B cell (primary cell): ENCODE results near the gene FAF2. TPM values are rescaled to one million over a fixed set of nuclear protein-coding genes. Genes with fewer than 3 reads are reported as not detected.
A peak's percentile ranks its signal among the peaks of the same experiment; 100 is the strongest.

Experiments used
- ATAC-seq: fragments of 200-7000 bp; cut with Tn5 transposase; one replicate; pipeline ENCODE4 v1.10.0; 2021; ENCODE audit warnings: low read depth, mild to moderate bottlenecking, moderate number of reproducible peaks, moderate library complexity
- CTCF ChIA-PET: fragments of 350-600 bp; sonication (Branson Sonifier 250); formaldehyde crosslinking; loops from one replicate; lab custom pipeline; 2021; ENCODE audit warnings: antibody characterized with exemption, inconsistent platforms; lab: Charles Lee
- POLR2A ChIA-PET: fragments of 350-600 bp; sonication (Branson Sonifier 250); formaldehyde crosslinking; loops from one replicate; lab custom pipeline; 2021; ENCODE audit warnings: antibody characterized with exemption; lab: Charles Lee
- DNase-seq: peaks from one replicate; pipeline ENCODE4 v3.0.0; 2013
- H2AFZ ChIP-seq: 2 replicates; pipeline ENCODE4 v1.6.1; 2012; ENCODE audit warnings: mild to moderate bottlenecking, low read depth, low read length; ENCODE audit not compliant: insufficient read depth, poor library complexity, severe bottlenecking
- H3K27ac ChIP-seq, 2 donors: 1 replicate in 1 of 2; 2 replicates in 1 of 2; pipeline ENCODE4 v1.5.1; 2012 to 2013; ENCODE audit warnings: low read length in 2 of 2, mild to moderate bottlenecking in 2 of 2, moderate library complexity in 1 of 2
- H3K27me3 ChIP-seq, 4 experiments: fragments of 200-600 bp in 1 of 4; sonication (generic) in 1 of 4; replicated peaks in 1 of 4; 1 replicate in 2 of 4; 2 replicates in 2 of 4; pipeline versions ENCODE4 v1.6.1 to v1.7.0; 2013 to 2016; ENCODE audit warnings: low read length in 3 of 4, mild to moderate bottlenecking in 2 of 4, mixed read lengths in 1 of 4, moderate library complexity in 1 of 4; ENCODE audit not compliant: insufficient read depth in 4 of 4, control insufficient read depth in 3 of 4; ENCODE audit errors: control extremely low read depth in 1 of 4
- H3K36me3 ChIP-seq, 2 experiments: replicated peaks in 1 of 2; 1 replicate in 1 of 2; 2 replicates in 1 of 2; pipeline versions ENCODE4 v1.6.1 to v1.7.1; 2013; ENCODE audit warnings: low read length in 1 of 2; ENCODE audit not compliant: insufficient read depth in 2 of 2, control insufficient read depth in 1 of 2; ENCODE audit errors: control extremely low read depth in 1 of 2, extremely low read depth in 1 of 2
- H3K4me1 ChIP-seq, 2 donors: fragments of 200-600 bp in 1 of 2; sonication (generic) in 1 of 2; 1 replicate in 1 of 2; 2 replicates in 1 of 2; pipeline versions ENCODE4 v1.5.1 to v1.6.1; 2013 to 2017; ENCODE audit warnings: low read length in 2 of 2; ENCODE audit not compliant: control insufficient read depth in 2 of 2, insufficient read depth in 2 of 2
- H3K4me2 ChIP-seq: replicated peaks from 2 replicates; pipeline ENCODE3; 2012; ENCODE audit warnings: mild to moderate bottlenecking, low read depth, low read length; ENCODE audit not compliant: poor library complexity, severe bottlenecking
- H3K4me3 ChIP-seq, 5 experiments: fragments of 200-600 bp in 1 of 5; sonication (generic) in 1 of 5; 1 replicate in 3 of 5; 2 replicates in 2 of 5; pipeline versions ENCODE4 v1.5.1 to v1.7.0; 2011 to 2016; ENCODE audit warnings: low read length in 4 of 5, mild to moderate bottlenecking in 4 of 5, low read depth in 2 of 5, control low read depth in 1 of 5, moderate library complexity in 1 of 5; ENCODE audit not compliant: insufficient read depth in 1 of 5; ENCODE audit errors: control extremely low read depth in 1 of 5, extremely low read depth in 1 of 5
- H3K79me2 ChIP-seq: fragments of 200-600 bp; sonication (generic); one replicate; pipeline ENCODE4 v1.6.0; 2016; ENCODE audit warnings: low read length; ENCODE audit not compliant: control insufficient read depth, insufficient read depth
- H3K9ac ChIP-seq: fragments of 200-600 bp; sonication (generic); 2 replicates; pipeline ENCODE4 v1.6.1; 2017; ENCODE audit warnings: mild to moderate bottlenecking, low read length, moderate library complexity
- H3K9me3 ChIP-seq, 3 donors: one replicate each; pipeline versions ENCODE4 v1.6.1 to v1.7.1; 2013; ENCODE audit warnings: low read length in 2 of 3; ENCODE audit not compliant: control insufficient read depth in 2 of 3, insufficient read depth in 1 of 3; ENCODE audit errors: control extremely low read depth in 1 of 3
- H4K20me1 ChIP-seq: 2 replicates; pipeline ENCODE4 v1.6.0; 2012; ENCODE audit warnings: mild to moderate bottlenecking, low read length; ENCODE audit not compliant: insufficient read depth, control insufficient read depth, poor library complexity, severe bottlenecking
- H3K27ac Mint-ChIP-seq: one replicate; pipeline ENCODE4 v1.8.0; 2021; ENCODE audit warnings: mixed read lengths
- H3K27me3 Mint-ChIP-seq: one replicate; pipeline ENCODE4 v1.8.0; 2021; ENCODE audit warnings: mixed read lengths
- H3K4me1 Mint-ChIP-seq: one replicate; pipeline ENCODE4 v1.8.0; 2021; ENCODE audit warnings: mixed read lengths
- H3K4me3 Mint-ChIP-seq: one replicate; pipeline ENCODE4 v1.8.0; 2021; ENCODE audit warnings: mixed read lengths
- H3K9me3 Mint-ChIP-seq: one replicate; pipeline ENCODE4 v1.8.0; 2022; ENCODE audit warnings: mixed read lengths; ENCODE audit not compliant: insufficient read depth
- EZH2 ChIP-seq: IDR thresholded peaks from 2 replicates; pipeline ENCODE4 v1.6.1; 2012; ENCODE audit warnings: borderline replicate concordance, low read depth, mild to moderate bottlenecking, moderate library complexity, low read length; ENCODE audit not compliant: insufficient read depth, poor library complexity, severe bottlenecking
- WGBS: methylation state at CpG from one replicate; pipeline ENCODE4 v1.1.5; 2013; ENCODE audit warnings: missing lambda C conversion rate; ENCODE audit not compliant: insufficient coverage; 5-methylcytosine and 5-hydroxymethylcytosine counted together
- intact Hi-C: fragments of 100-400 bp; cut with micrococcal nuclease; formaldehyde crosslinking; loops from one replicate; pipeline ENCODE4 v1.10.0; 2022
- polyA plus RNA-seq: library from polyadenylated mRNA; depleted of rRNA; stranded (reverse); fragments of >200 nt; gene quantifications from 2 replicates; pipeline ENCODE4 v1.2.3, GENCODE V29; 2012
- total RNA-seq, 2 donors: library from RNA; stranded (reverse); fragments of 120-200 nt in 1 of 2; gene quantifications; 1 replicate in 1 of 2; 2 replicates in 1 of 2; pipeline versions ENCODE4 v1.2.3 to v1.2.4, GENCODE V29; 2013 to 2022
- TF ChIP-seq, protein P1 (sequence below): fragments of 200-600 bp; IDR thresholded peaks from one replicate; pipeline ENCODE4 v1.8.0; 2022; ENCODE audit warnings: antibody characterized with exemption, mild to moderate bottlenecking

The FAF2 gene
- total and polyA plus RNA-seq, 2 donors (not counting 1 experiment from before 2014, with no cell fraction given), result 10.9 to 35.1 TPM

DNA sequence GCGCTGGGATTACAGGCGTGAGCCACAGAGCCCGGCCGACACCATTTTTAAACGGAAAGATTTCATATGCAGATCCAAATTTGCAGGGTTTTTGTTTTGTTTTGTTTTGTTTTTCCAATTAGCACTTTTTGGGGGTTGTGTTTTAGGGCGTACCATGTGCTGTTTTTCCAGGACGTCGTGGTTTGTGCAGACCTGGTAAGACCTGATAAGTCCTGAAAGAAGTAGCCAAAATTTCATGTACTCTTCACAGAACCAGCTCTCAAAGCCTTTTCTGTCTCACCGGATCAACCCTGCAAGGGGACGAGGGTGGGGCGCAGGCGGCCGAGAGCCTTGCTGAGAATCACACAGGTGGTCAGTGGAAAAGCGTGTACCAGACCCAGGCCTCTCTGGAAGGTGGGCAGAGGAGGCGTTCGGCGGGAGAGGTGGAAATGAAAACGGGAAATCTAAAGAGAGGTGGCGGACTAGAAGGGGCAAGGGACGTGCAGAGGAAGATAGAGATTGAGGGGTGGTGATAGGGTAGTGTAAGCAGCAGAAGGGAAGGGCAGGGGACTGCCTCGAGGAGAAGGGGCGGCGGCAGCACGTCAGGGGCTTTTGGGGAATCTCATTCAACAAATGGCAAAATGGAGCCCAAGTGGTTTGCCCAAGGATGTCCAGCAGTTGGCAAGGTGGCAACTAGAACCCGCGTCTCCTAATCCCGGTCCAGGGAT, 1.1 kb upstream of the FAF2 start:
- intact Hi-C loops, result no loop called here
- ChIA-PET CTCF (interaction anchor here (0.8 to 4.8 kb wide), 10 partner anchors 16 to 213 kb away, joined by 3 to 29 read pairs (median 4); partner anchors contain the start of genes CLTB and RNF44), POLR2A (interaction anchor here (1.0 to 2.5 kb wide), 5 partner anchors 30 to 214 kb away, joined by 3 to 30 read pairs (median 5); partner anchors contain the start of genes CLTB and RNF44)
- Mint-ChIP-seq H3K27me3 (peaks cover 2% of the 10 kb centered on the region), H3K4me1 (peaks cover 25% of the 10 kb centered on the region), H3K27ac (peak overlapping the region; percentile 99), H3K9me3 (no peaks in the 10 kb centered on the region), H3K4me3 (peak overlapping the region; percentile 98)
- Histone ChIP-seq H3K4me3 (peak overlapping the region; percentile 77 to 99 (median 99)), H3K9me3 (no peaks in the 10 kb centered on the region), H3K36me3 (no peaks in the 10 kb centered on the region), H3K79me2 (peaks cover 47% of the 10 kb centered on the region), H3K27ac (peak overlapping the region; percentile 72 to 93), H3K4me2 (peak overlapping the region; percentile 84), H3K27me3 (no peaks in the 10 kb centered on the region), H3K4me1 (peaks cover 16 to 20% of the 10 kb centered on the region in 2 donors), H2AFZ (peak overlapping the region; percentile 97), H4K20me1 (no peaks in the 10 kb centered on the region), H3K9ac (peak overlapping the region; percentile 93)
- 19% methylated on average over 25 of the region's 27 CpGs for WGBS
- DNase-seq (no peak), ATAC-seq (no peak)
- TF ChIP-seq, protein P1, sequence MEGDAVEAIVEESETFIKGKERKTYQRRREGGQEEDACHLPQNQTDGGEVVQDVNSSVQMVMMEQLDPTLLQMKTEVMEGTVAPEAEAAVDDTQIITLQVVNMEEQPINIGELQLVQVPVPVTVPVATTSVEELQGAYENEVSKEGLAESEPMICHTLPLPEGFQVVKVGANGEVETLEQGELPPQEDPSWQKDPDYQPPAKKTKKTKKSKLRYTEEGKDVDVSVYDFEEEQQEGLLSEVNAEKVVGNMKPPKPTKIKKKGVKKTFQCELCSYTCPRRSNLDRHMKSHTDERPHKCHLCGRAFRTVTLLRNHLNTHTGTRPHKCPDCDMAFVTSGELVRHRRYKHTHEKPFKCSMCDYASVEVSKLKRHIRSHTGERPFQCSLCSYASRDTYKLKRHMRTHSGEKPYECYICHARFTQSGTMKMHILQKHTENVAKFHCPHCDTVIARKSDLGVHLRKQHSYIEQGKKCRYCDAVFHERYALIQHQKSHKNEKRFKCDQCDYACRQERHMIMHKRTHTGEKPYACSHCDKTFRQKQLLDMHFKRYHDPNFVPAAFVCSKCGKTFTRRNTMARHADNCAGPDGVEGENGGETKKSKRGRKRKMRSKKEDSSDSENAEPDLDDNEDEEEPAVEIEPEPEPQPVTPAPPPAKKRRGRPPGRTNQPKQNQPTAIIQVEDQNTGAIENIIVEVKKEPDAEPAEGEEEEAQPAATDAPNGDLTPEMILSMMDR, result no peak
- no peak for TF ChIP-seq EZH2

DNA sequence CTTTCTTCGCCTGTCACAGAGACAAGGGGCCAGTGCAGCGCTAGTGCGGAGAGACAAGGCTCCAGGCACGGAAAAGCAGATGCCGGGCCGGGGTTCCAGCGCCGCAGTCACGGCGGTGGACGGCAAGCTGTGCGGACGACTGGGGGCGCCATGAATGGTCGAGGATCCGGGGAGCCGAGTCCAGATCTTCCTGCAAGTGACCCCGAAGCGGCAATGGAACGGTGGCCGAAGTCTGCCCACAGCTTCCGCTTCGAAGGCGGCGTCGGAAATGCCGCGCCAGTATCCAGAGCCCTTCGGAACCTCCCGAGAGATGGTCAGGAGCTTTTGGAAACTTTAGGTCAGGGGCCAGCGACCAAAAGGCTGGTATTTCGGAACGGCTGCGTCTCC, 601 bp upstream of the FAF2 start:
- ChIA-PET CTCF (interaction anchor here (0.8 to 4.8 kb wide), 11 partner anchors 17 to 213 kb away, joined by 3 to 29 read pairs (median 5); partner anchors contain the start of genes CLTB, KIAA1191 and RNF44), POLR2A (interaction anchor here (1.0 to 2.5 kb wide), 7 partner anchors 31 to 213 kb away, joined by 3 to 30 read pairs (median 4); partner anchors contain the start of genes CLTB, NOP16 and RNF44)
- Histone ChIP-seq H2AFZ (peak overlapping the region; percentile 97), H3K27me3 (no peaks in the 10 kb centered on the region), H3K9me3 (no peaks in the 10 kb centered on the region), H3K4me3 (peak overlapping the region; percentile 77 to 99 (median 99)), H3K27ac (peak overlapping the region; percentile 72 to 93), H3K4me1 (peaks cover 16 to 20% of the 10 kb centered on the region in 2 donors), H3K36me3 (peaks cover 0 to 3% of the 10 kb centered on the region in 2 experiments), H4K20me1 (no peaks in the 10 kb centered on the region), H3K79me2 (peaks cover 52% of the 10 kb centered on the region), H3K4me2 (peak overlapping the region; percentile 84), H3K9ac (peak overlapping the region; percentile 93)
- peak; percentile 6 for ATAC-seq
- WGBS, result under 1% methylated on average over 34 of the region's 34 CpGs
- Mint-ChIP-seq H3K4me1 (peaks cover 29% of the 10 kb centered on the region), H3K9me3 (no peaks in the 10 kb centered on the region), H3K27ac (peak overlapping the region; percentile 99), H3K4me3 (peak overlapping the region; percentile 98), H3K27me3 (no peaks in the 10 kb centered on the region)
- no peak for DNase-seq
- intact Hi-C loops, result no loop called here
- TF ChIP-seq, protein P1, result no peak
- no peak for TF ChIP-seq EZH2
